IMR-90 (cell line): ENCODE measurements around the gene LAPTM5.

ENCODE experiments used
- CEBPB ChIP-seq: IDR thresholded peaks from 2 replicates; pipeline ENCODE4 v1.6.1; 2012; ENCODE audit warnings: low read depth, low read length, improper control_type of control experiment
- FOS ChIP-seq: fragments of 150-350 bp; IDR thresholded peaks from 2 replicates; pipeline ENCODE4 v1.6.1; 2016; ENCODE audit warnings: low read depth, low read length
- MAFK ChIP-seq: IDR thresholded peaks from 2 replicates; pipeline ENCODE4 v1.6.1; 2012; ENCODE audit warnings: low read depth, low read length, improper control_type of control experiment
- MAZ ChIP-seq: IDR thresholded peaks from 2 replicates; pipeline ENCODE4 v1.6.1; 2012; ENCODE audit warnings: low read depth, mild to moderate bottlenecking, low read length, improper control_type of control experiment, moderate library complexity, borderline replicate concordance
- POLR2A ChIP-seq: IDR thresholded peaks from 2 replicates; pipeline ENCODE4 v1.6.1; 2012; ENCODE audit warnings: mild to moderate bottlenecking, low read depth, low read length
- RAD21 ChIP-seq: IDR thresholded peaks from 2 replicates; pipeline ENCODE4 v1.6.1; 2012; ENCODE audit warnings: low read length, improper control_type of control experiment
- SMC3 ChIP-seq: fragments of 150-350 bp; IDR thresholded peaks from 2 replicates; pipeline ENCODE4 v1.6.1; 2016; ENCODE audit warnings: low read depth, mild to moderate bottlenecking, antibody characterized with exemption, low read length, moderate library complexity
- TF ChIP-seq, protein P1 (sequence below): conservative IDR thresholded peaks from 2 replicates; pipeline ENCODE4 v1.5.1; 2012; ENCODE audit warnings: mild to moderate bottlenecking, low read depth, low read length, improper control_type of control experiment
- TF ChIP-seq, protein P2 (sequence below): fragments of 150-350 bp; IDR thresholded peaks from 2 replicates; pipeline ENCODE4 v1.6.1; 2017; ENCODE audit warnings: mild to moderate bottlenecking, antibody characterized with exemption, low read length, low read depth

DNA sequence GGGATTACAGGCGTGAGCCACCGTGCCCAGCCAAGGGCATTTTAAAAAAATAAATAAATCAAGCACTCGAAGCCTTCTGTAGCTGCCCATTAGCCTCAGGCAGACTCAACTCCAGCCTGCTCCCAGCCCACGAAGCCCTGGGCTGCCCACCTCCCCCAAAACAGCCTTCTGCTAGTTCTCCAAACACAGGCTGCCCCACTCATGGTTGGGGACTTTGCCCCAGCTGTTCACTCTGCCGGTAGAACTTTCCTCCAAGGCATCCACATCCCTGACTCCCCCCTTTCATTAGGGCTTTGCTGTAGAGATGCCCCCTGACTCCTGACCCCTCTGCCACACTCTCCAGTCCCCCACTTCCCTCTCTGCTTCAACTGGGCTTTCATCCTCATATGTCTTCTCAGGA is 29.7 kb upstream of the LAPTM5 start:
- TF ChIP-seq, protein P1, sequence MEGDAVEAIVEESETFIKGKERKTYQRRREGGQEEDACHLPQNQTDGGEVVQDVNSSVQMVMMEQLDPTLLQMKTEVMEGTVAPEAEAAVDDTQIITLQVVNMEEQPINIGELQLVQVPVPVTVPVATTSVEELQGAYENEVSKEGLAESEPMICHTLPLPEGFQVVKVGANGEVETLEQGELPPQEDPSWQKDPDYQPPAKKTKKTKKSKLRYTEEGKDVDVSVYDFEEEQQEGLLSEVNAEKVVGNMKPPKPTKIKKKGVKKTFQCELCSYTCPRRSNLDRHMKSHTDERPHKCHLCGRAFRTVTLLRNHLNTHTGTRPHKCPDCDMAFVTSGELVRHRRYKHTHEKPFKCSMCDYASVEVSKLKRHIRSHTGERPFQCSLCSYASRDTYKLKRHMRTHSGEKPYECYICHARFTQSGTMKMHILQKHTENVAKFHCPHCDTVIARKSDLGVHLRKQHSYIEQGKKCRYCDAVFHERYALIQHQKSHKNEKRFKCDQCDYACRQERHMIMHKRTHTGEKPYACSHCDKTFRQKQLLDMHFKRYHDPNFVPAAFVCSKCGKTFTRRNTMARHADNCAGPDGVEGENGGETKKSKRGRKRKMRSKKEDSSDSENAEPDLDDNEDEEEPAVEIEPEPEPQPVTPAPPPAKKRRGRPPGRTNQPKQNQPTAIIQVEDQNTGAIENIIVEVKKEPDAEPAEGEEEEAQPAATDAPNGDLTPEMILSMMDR, result no peak
- TF ChIP-seq MAZ (no peak), POLR2A (no peak), FOS (no peak), RAD21 (no peak), MAFK (no peak), CEBPB (no peak), SMC3 (no peak)
- TF ChIP-seq, protein P2, sequence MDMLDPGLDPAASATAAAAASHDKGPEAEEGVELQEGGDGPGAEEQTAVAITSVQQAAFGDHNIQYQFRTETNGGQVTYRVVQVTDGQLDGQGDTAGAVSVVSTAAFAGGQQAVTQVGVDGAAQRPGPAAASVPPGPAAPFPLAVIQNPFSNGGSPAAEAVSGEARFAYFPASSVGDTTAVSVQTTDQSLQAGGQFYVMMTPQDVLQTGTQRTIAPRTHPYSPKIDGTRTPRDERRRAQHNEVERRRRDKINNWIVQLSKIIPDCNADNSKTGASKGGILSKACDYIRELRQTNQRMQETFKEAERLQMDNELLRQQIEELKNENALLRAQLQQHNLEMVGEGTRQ, result no peak
